ENCODE data around the gene SLIT3. TPM values are rescaled to one million over a fixed set of nuclear protein-coding genes. Genes with fewer than 3 reads are reported as not detected.

Gene SLIT3
- polyA plus RNA-seq, 1 of the 3 experiments (the other 2 are of a cell fraction) = 119 TPM

DNA sequence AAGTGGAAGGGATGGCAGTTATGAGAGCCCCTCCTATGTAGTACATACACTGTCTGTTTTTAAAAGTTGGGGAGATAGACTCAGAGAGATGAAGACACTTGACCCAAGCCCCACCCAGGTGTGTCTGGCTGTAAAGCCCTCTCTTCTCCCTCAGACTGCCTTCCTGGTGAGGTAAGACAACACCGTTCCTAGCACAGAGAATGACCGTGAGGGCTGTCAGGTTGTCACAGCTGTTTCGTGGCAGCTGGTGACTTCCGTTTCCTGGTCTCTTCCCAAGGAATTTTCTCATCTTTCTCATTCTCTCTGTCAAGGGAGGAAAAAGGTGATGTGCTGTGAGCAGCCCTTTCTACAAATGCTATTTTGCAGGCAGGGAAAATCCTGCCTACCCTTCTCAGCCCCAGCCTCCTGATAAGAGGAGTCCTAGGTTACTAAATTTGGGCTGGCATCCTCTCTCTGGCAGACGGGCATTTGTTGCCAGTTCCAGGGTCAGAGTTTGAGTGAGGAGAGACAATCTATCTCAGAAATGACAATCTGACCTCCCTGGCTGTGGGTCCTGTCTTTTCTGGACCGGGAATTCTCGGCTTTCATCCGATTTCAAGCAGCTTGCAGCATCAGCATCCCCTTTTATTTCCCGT is 458.3 kb downstream of the SLIT3 start:
- H3K9ac ChIP-seq = no peak overlapping the region
- no peaks in the 10 kb centered on the region for H3K27me3 ChIP-seq (ENCODE audit: insufficient read depth)
- TF ChIP-seq MXI1 (IDR thresholded peaks at IDR 0.05; ENCODE audit: low read depth, low read length) (peak; percentile 14; the same call in 1 of the 2 replicates), YY1 (IDR thresholded peaks at IDR 0.05; ENCODE audit: low read depth) (no peak), RAD21 (IDR thresholded peaks at IDR 0.05; ENCODE audit: low read length) (no peak)
- H2AFZ ChIP-seq (ENCODE audit: low read depth) = no peak overlapping the region
- peak overlapping the region in 1 of 2 experiments; percentile 96; a peak in 2 of 4 replicates for H3K27ac ChIP-seq (ENCODE audit: low read depth in 2 of 2, low read length in 1 of 2)
- no peaks in the 10 kb centered on the region for H4K20me1 ChIP-seq (ENCODE audit: insufficient read depth)
- no peaks in the 10 kb centered on the region for H3F3A ChIP-seq (replicated peaks; ENCODE audit: insufficient read depth)
- POLR2A ChIA-PET = interaction anchor here (0.6 to 9.5 kb wide), 9 partner anchors 9 to 202 kb away, joined by 3 to 190 read pairs (median 5); no protein-coding TSS in a partner anchor
- 73% methylated on average over 9 of the region's 9 CpGs for WGBS (ENCODE audit: low lambda C conversion rate)
- no peaks in the 10 kb centered on the region; the same call in 1 of the 2 replicates for H3K79me2 ChIP-seq (ENCODE audit: insufficient read depth)
- CTCF ChIA-PET = interaction anchor here (0.9 to 5.7 kb wide), 11 partner anchors 13 to 573 kb away, joined by 3 to 45 read pairs (median 4); no protein-coding TSS in a partner anchor
- no peak for DNase-seq
- H3K9me2 ChIP-seq = no peaks in the 10 kb centered on the region
- H3K36me3 ChIP-seq (replicated peaks in 1 of 2; ENCODE audit: control insufficient read depth in 1 of 2, insufficient read depth in 2 of 2, low read length in 1 of 2) = peaks cover 0 to 68% of the 10 kb centered on the region in 2 experiments
- no peaks in the 10 kb centered on the region for H3K9me3 ChIP-seq
- H3K4me3 ChIP-seq (ENCODE audit: low read depth in 2 of 2, low read length in 1 of 2) = peak overlapping the region in 1 of 2 experiments; percentile 48; a peak in 2 of 4 replicates
- H3K4me1 ChIP-seq (ENCODE audit: control insufficient read depth in 1 of 2, insufficient read depth in 2 of 2, low read depth in 1 of 2, low read length in 1 of 2) = peaks cover 0 to 31% of the 10 kb centered on the region in 2 experiments; a peak in 2 of 4 replicates
- H3K4me2 ChIP-seq = no peak overlapping the region

DNA sequence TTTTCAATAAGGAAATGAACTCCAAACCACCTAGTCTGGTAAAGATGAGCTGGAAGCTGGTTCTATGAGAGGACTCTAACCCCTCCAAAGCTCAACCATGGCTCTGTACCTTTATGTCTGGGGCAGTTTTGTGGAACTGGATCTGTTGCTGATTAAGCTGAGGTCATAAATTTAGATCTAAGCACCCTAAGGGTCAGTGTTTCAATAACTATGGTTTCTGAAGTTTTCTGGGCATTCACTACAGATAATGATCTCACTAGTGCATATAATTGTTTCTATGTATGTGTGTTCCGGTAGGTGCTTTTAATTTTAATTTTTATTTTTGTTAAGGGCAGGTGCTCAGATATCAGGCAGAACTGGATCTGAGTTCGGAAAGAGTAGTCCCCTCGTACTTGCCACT is 463.1 kb downstream of the SLIT3 start:
- 62% methylated on average over 3 of the region's 3 CpGs for WGBS (ENCODE audit: low lambda C conversion rate)
- no peak for TF ChIP-seq TAF1 (IDR thresholded peaks at IDR 0.05; ENCODE audit: borderline replicate concordance, low read depth, low read length)
- no peak for TF ChIP-seq YY1 (IDR thresholded peaks at IDR 0.05; ENCODE audit: low read depth)
- TF ChIP-seq EP300 (IDR thresholded peaks at IDR 0.05; ENCODE audit: borderline replicate concordance in 1 of 2, low read depth in 1 of 2, low read length in 1 of 2) = peak in 1 of 2 experiments; percentile 67; a peak in 1 of 4 replicates
- peak; percentile 60 for TF ChIP-seq GATA2 (CRISPR knock-in tag; IDR thresholded peaks at IDR 0.05)
- TF ChIP-seq TEAD4 (IDR thresholded peaks at IDR 0.05; ENCODE audit: borderline replicate concordance, insufficient read depth) = no peak
- no peak for TF ChIP-seq GABPA (IDR thresholded peaks at IDR 0.05; ENCODE audit: low read depth)
- TF ChIP-seq RAD21 (IDR thresholded peaks at IDR 0.05; ENCODE audit: low read length) = no peak
- TF ChIP-seq EZH2phosphoT487 (IDR thresholded peaks at IDR 0.05; ENCODE audit: borderline replicate concordance, low read depth) = no peak
- Histone ChIP-seq H3K79me2 (ENCODE audit: insufficient read depth) (no peaks in the 10 kb centered on the region; the same call in 1 of the 2 replicates), H3K4me1 (ENCODE audit: control insufficient read depth in 1 of 2, insufficient read depth in 2 of 2, low read depth in 1 of 2, low read length in 1 of 2) (peaks cover 0 to 49% of the 10 kb centered on the region in 2 experiments; a peak in 2 of 4 replicates), H3K9me3 (no peaks in the 10 kb centered on the region), H3K4me2 (no peak overlapping the region), H3K36me3 (replicated peaks in 1 of 2; ENCODE audit: control insufficient read depth in 1 of 2, insufficient read depth in 2 of 2, low read length in 1 of 2) (peaks cover 0 to 82% of the 10 kb centered on the region in 2 experiments), H3K9ac (no peak overlapping the region), H3K4me3 (ENCODE audit: low read depth in 2 of 2, low read length in 1 of 2) (peak overlapping the region in 1 of 2 experiments; percentile 48; a peak in 2 of 4 replicates), H2AFZ (ENCODE audit: low read depth) (no peak overlapping the region), H3F3A (replicated peaks; ENCODE audit: insufficient read depth) (peaks cover 6% of the 10 kb centered on the region), H3K27ac (ENCODE audit: low read depth in 2 of 2, low read length in 1 of 2) (peak overlapping the region in 1 of 2 experiments; percentile 96; a peak in 2 of 4 replicates), H4K20me1 (ENCODE audit: insufficient read depth) (no peaks in the 10 kb centered on the region), H3K9me2 (no peaks in the 10 kb centered on the region), H3K27me3 (ENCODE audit: insufficient read depth) (no peaks in the 10 kb centered on the region)
- no peak for DNase-seq
- CTCF ChIA-PET = interaction anchor here (0.9 to 1.6 kb wide), 6 partner anchors 11 to 106 kb away, joined by 3 to 6 read pairs (median 3); no protein-coding TSS in a partner anchor
- POLR2A ChIA-PET = interaction anchor here (0.6 to 5.5 kb wide), 11 partner anchors 9 to 185 kb away, joined by 3 to 37 read pairs (median 4); no protein-coding TSS in a partner anchor

Measured in SK-N-SH (cell line).